ENCODE data around the gene C20orf202.
A peak's percentile ranks its signal among the peaks of the same experiment; 100 is the strongest.

Gene C20orf202

GRCh38 chr20:1188347-1188746, 14.9 kb upstream of the C20orf202 start:
- Histone ChIP-seq H3K36me3 (replicated peaks in 1 of 2; ENCODE audit: control insufficient read depth in 2 of 2, insufficient read depth in 2 of 2, low read length in 2 of 2) (peaks cover 0 to 3% of the 10 kb centered on the region in 2 donors), H4K91ac (ENCODE audit: low read depth, low read length, poor library complexity) (peak overlapping the region; percentile 80), H2BK15ac (ENCODE audit: low read length) (no peak overlapping the region), H3K23ac (ENCODE audit: low read depth, low read length, poor library complexity) (peak overlapping the region; percentile 90), H3K27me3 (ENCODE audit: control insufficient read depth in 3 of 3, insufficient read depth in 3 of 3, low read depth in 1 of 3, low read length in 3 of 3) (peaks cover 0 to 20% (median 7%) of the 10 kb centered on the region in 3 experiments), H2BK5ac (ENCODE audit: low read length) (no peak overlapping the region), H3K14ac (ENCODE audit: low read length) (peak overlapping the region; percentile 25), H3K18ac (ENCODE audit: low read length) (no peak overlapping the region), H4K8ac (ENCODE audit: low read depth, low read length) (no peak overlapping the region), H3K9ac (ENCODE audit: low read depth, low read length, poor library complexity) (peak overlapping the region; percentile 38), H3K4me3 (ENCODE audit: low read length in 2 of 2) (peak overlapping the region in 1 of 2 donors; percentile 62), H2AFZ (ENCODE audit: low read length) (no peak overlapping the region), H2AK5ac (ENCODE audit: low read depth, low read length) (no peak overlapping the region), H3K4me2 (ENCODE audit: insufficient read depth, low read length, poor library complexity, severe bottlenecking) (no peak overlapping the region), H3K4me1 (ENCODE audit: control insufficient read depth in 2 of 2, insufficient read depth in 1 of 2, low read depth in 1 of 2, low read length in 2 of 2) (peaks cover 4 to 15% of the 10 kb centered on the region in 2 donors), H2BK12ac (ENCODE audit: low read length) (no peak overlapping the region), H3K4ac (ENCODE audit: low read length) (no peak overlapping the region), H3K79me1 (ENCODE audit: low read depth, low read length) (no peaks in the 10 kb centered on the region), H3K9me3 (replicated peaks in 1 of 2; ENCODE audit: control insufficient read depth in 2 of 2, insufficient read depth in 1 of 2, low read depth in 1 of 2, low read length in 2 of 2) (peaks cover 0 to 3% of the 10 kb centered on the region in 2 donors), H3K27ac (replicated peaks; ENCODE audit: low read length) (no peak overlapping the region), H2BK120ac (ENCODE audit: low read depth, low read length) (no peak overlapping the region)
- no peak for DNase-seq (ENCODE audit: low spot score)
- WGBS, 2 donors (ENCODE audit: extremely low coverage in 2 of 2, insufficient read length in 2 of 2, insufficient replicate concordance in 1 of 2) = 100% methylated on average over 1 of the region's 1 CpG; no CpG with 5 or more reads in 1 of the 2 donors

GRCh38 chr20:1189827-1190226, 13.4 kb upstream of the C20orf202 start:
- Histone ChIP-seq H2AK5ac (ENCODE audit: low read depth, low read length) (no peak overlapping the region), H3K4ac (ENCODE audit: low read length) (no peak overlapping the region), H3K4me1 (ENCODE audit: control insufficient read depth in 2 of 2, insufficient read depth in 1 of 2, low read depth in 1 of 2, low read length in 2 of 2) (peaks cover 2 to 11% of the 10 kb centered on the region in 2 donors), H2BK120ac (ENCODE audit: low read depth, low read length) (no peak overlapping the region), H3K4me3 (ENCODE audit: low read length in 2 of 2) (no peak overlapping the region), H2BK15ac (ENCODE audit: low read length) (no peak overlapping the region), H4K91ac (ENCODE audit: low read depth, low read length, poor library complexity) (no peak overlapping the region), H3K9me3 (replicated peaks in 1 of 2; ENCODE audit: control insufficient read depth in 2 of 2, insufficient read depth in 1 of 2, low read depth in 1 of 2, low read length in 2 of 2) (peaks cover 0 to 3% of the 10 kb centered on the region in 2 donors), H3K27me3 (ENCODE audit: control insufficient read depth in 3 of 3, insufficient read depth in 3 of 3, low read depth in 1 of 3, low read length in 3 of 3) (peaks cover 0 to 6% (median 0%) of the 10 kb centered on the region in 3 experiments), H4K8ac (ENCODE audit: low read depth, low read length) (no peak overlapping the region), H3K23ac (ENCODE audit: low read depth, low read length, poor library complexity) (no peak overlapping the region), H3K18ac (ENCODE audit: low read length) (no peak overlapping the region), H2BK5ac (ENCODE audit: low read length) (no peak overlapping the region), H3K14ac (ENCODE audit: low read length) (no peak overlapping the region), H2BK12ac (ENCODE audit: low read length) (no peak overlapping the region), H3K36me3 (replicated peaks in 1 of 2; ENCODE audit: control insufficient read depth in 2 of 2, insufficient read depth in 2 of 2, low read length in 2 of 2) (peaks cover 0 to 3% of the 10 kb centered on the region in 2 donors), H3K4me2 (ENCODE audit: insufficient read depth, low read length, poor library complexity, severe bottlenecking) (no peak overlapping the region), H2AFZ (ENCODE audit: low read length) (no peak overlapping the region), H3K9ac (ENCODE audit: low read depth, low read length, poor library complexity) (no peak overlapping the region), H3K27ac (replicated peaks; ENCODE audit: low read length) (no peak overlapping the region), H3K79me1 (ENCODE audit: low read depth, low read length) (no peaks in the 10 kb centered on the region)
- DNase-seq (ENCODE audit: low spot score) = no peak
- WGBS, 2 donors (ENCODE audit: extremely low coverage in 2 of 2, insufficient read length in 2 of 2, insufficient replicate concordance in 1 of 2) = 100% methylated on average over 1 of the region's 1 CpG; no CpG with 5 or more reads in 1 of the 2 donors

GRCh38 chr20:1190847-1191246, 12.4 kb upstream of the C20orf202 start:
- H3K4me1 ChIP-seq (ENCODE audit: control insufficient read depth in 2 of 2, insufficient read depth in 1 of 2, low read depth in 1 of 2, low read length in 2 of 2) = peaks cover 2 to 11% of the 10 kb centered on the region in 2 donors
- no peak overlapping the region for H2BK12ac ChIP-seq (ENCODE audit: low read length)
- H3K79me1 ChIP-seq (ENCODE audit: low read depth, low read length) = no peaks in the 10 kb centered on the region
- no peak overlapping the region for H2BK5ac ChIP-seq (ENCODE audit: low read length)
- no peak overlapping the region for H3K18ac ChIP-seq (ENCODE audit: low read length)
- H3K9me3 ChIP-seq (replicated peaks in 1 of 2; ENCODE audit: control insufficient read depth in 2 of 2, insufficient read depth in 1 of 2, low read depth in 1 of 2, low read length in 2 of 2) = peaks cover 0 to 3% of the 10 kb centered on the region in 2 donors
- no CpG with 5 or more reads among the region's 3 CpGs for WGBS, 2 donors (ENCODE audit: extremely low coverage in 2 of 2, insufficient read length in 2 of 2, insufficient replicate concordance in 1 of 2)
- H3K27me3 ChIP-seq (ENCODE audit: control insufficient read depth in 3 of 3, insufficient read depth in 3 of 3, low read depth in 1 of 3, low read length in 3 of 3) = peaks cover 0 to 3% (median 0%) of the 10 kb centered on the region in 3 experiments
- no peak overlapping the region for H2BK15ac ChIP-seq (ENCODE audit: low read length)
- H3K4me2 ChIP-seq (ENCODE audit: insufficient read depth, low read length, poor library complexity, severe bottlenecking) = no peak overlapping the region
- no peak overlapping the region for H3K14ac ChIP-seq (ENCODE audit: low read length)
- no peak overlapping the region for H3K27ac ChIP-seq (replicated peaks; ENCODE audit: low read length)
- no peak overlapping the region for H2BK120ac ChIP-seq (ENCODE audit: low read depth, low read length)
- no peak overlapping the region for H3K4ac ChIP-seq (ENCODE audit: low read length)
- H4K8ac ChIP-seq (ENCODE audit: low read depth, low read length) = no peak overlapping the region
- no peak overlapping the region for H4K91ac ChIP-seq (ENCODE audit: low read depth, low read length, poor library complexity)
- no peak overlapping the region for H2AK5ac ChIP-seq (ENCODE audit: low read depth, low read length)
- no peak overlapping the region for H3K9ac ChIP-seq (ENCODE audit: low read depth, low read length, poor library complexity)
- no peak overlapping the region for H3K23ac ChIP-seq (ENCODE audit: low read depth, low read length, poor library complexity)
- H2AFZ ChIP-seq (ENCODE audit: low read length) = no peak overlapping the region
- peaks cover 0 to 3% of the 10 kb centered on the region in 2 donors for H3K36me3 ChIP-seq (replicated peaks in 1 of 2; ENCODE audit: control insufficient read depth in 2 of 2, insufficient read depth in 2 of 2, low read length in 2 of 2)
- H3K4me3 ChIP-seq (ENCODE audit: low read length in 2 of 2) = no peak overlapping the region
- no peak for DNase-seq (ENCODE audit: low spot score)

- peaks cover 0 to 3% (median 0%) of the 10 kb centered on the region in 3 experiments for H3K27me3 ChIP-seq (ENCODE audit: control insufficient read depth in 3 of 3, insufficient read depth in 3 of 3, low read depth in 1 of 3, low read length in 3 of 3)
- H3K79me1 ChIP-seq (ENCODE audit: low read depth, low read length) = no peaks in the 10 kb centered on the region
- no peak overlapping the region for H3K14ac ChIP-seq (ENCODE audit: low read length)
- no peak overlapping the region for H2AK5ac ChIP-seq (ENCODE audit: low read depth, low read length)
- H2BK120ac ChIP-seq (ENCODE audit: low read depth, low read length) = no peak overlapping the region
- H3K18ac ChIP-seq (ENCODE audit: low read length) = no peak overlapping the region
- no peak overlapping the region for H3K4me2 ChIP-seq (ENCODE audit: insufficient read depth, low read length, poor library complexity, severe bottlenecking)
- no peak overlapping the region for H2BK5ac ChIP-seq (ENCODE audit: low read length)
- no peak overlapping the region for H3K23ac ChIP-seq (ENCODE audit: low read depth, low read length, poor library complexity)
- H3K9ac ChIP-seq (ENCODE audit: low read depth, low read length, poor library complexity) = no peak overlapping the region
- H3K27ac ChIP-seq (replicated peaks; ENCODE audit: low read length) = no peak overlapping the region
- no peak overlapping the region for H2BK15ac ChIP-seq (ENCODE audit: low read length)
- no peak overlapping the region for H4K91ac ChIP-seq (ENCODE audit: low read depth, low read length, poor library complexity)
- no peak overlapping the region for H4K8ac ChIP-seq (ENCODE audit: low read depth, low read length)
- H3K4ac ChIP-seq (ENCODE audit: low read length) = no peak overlapping the region
- DNase-seq (ENCODE audit: low spot score) = no peak
- WGBS, 2 donors (ENCODE audit: extremely low coverage in 2 of 2, insufficient read length in 2 of 2, insufficient replicate concordance in 1 of 2) = no CpG with 5 or more reads among the region's 3 CpGs
- no peak overlapping the region for H3K4me3 ChIP-seq (ENCODE audit: low read length in 2 of 2)
- peaks cover 0 to 3% of the 10 kb centered on the region in 2 donors for H3K9me3 ChIP-seq (replicated peaks in 1 of 2; ENCODE audit: control insufficient read depth in 2 of 2, insufficient read depth in 1 of 2, low read depth in 1 of 2, low read length in 2 of 2)
- H2BK12ac ChIP-seq (ENCODE audit: low read length) = no peak overlapping the region
- H3K4me1 ChIP-seq (ENCODE audit: control insufficient read depth in 2 of 2, insufficient read depth in 1 of 2, low read depth in 1 of 2, low read length in 2 of 2) = peaks cover 2 to 9% of the 10 kb centered on the region in 2 donors
- no peak overlapping the region for H2AFZ ChIP-seq (ENCODE audit: low read length)
- H3K36me3 ChIP-seq (replicated peaks in 1 of 2; ENCODE audit: control insufficient read depth in 2 of 2, insufficient read depth in 2 of 2, low read length in 2 of 2) = peaks cover 0 to 3% of the 10 kb centered on the region in 2 donors
Observed at GRCh38 chr20:1191299-1191698, 12.0 kb upstream of the C20orf202 start.

All from neuronal stem cell (in vitro differentiated cells).